ENCODE results near the gene RFX2. TPM values are rescaled to one million over a fixed set of nuclear protein-coding genes. Genes with fewer than 3 reads are reported as not detected.

RFX2 gene
- total and polyA plus RNA-seq, 10 of the 15 experiments (the other 5 are each of a cell fraction or from before 2014, with no cell fraction given), result 3.2 to 9.8 (median 4.7) TPM

DNA sequence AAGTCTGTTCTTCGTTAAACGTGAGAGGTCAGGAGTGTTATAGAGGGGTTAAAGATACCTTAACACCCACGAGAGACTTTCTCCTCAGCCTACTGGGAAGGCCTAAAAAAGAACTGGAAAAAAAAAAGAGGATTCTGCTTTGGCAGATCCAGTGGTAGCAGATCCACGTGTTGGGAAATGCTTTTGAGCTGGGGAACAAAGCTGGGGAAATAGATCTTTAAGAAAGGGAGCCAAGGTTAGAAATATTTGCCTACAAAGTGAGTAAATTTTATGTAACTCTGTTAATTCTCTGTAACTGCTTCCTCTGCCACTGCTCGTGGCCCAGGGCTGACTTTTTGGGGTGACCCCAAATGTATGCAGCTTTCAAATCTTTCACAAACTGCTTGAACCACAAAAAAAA, 11.7 kb downstream of the RFX2 start:
- no peaks in the 10 kb centered on the region for H3K4me1 ChIP-seq (ENCODE audit: control insufficient read depth, insufficient read depth, low read length)

More for the DNA sequence above, 11.7 kb downstream of the RFX2 start:
- Histone ChIP-seq H4K20me1 (ENCODE audit: control insufficient read depth, insufficient read depth) (no peaks in the 10 kb centered on the region), H3K27ac (ENCODE audit: control insufficient read depth, insufficient read depth) (no peak overlapping the region), H2AFZ (ENCODE audit: control insufficient read depth, low read depth, low read length) (no peak overlapping the region), H3K9me3 (replicated peaks; ENCODE audit: control insufficient read depth, insufficient read depth, low read length) (peaks cover 5% of the 10 kb centered on the region; the same call in 2 of the 3 replicates), H3K36me3 (ENCODE audit: control insufficient read depth in 2 of 2, insufficient read depth in 2 of 2, low read length in 1 of 2) (no peaks in the 10 kb centered on the region), H3K9ac (ENCODE audit: control insufficient read depth, insufficient read depth, low read length) (no peak overlapping the region), H3K27me3 (replicated peaks in 1 of 2; ENCODE audit: control insufficient read depth in 2 of 2, insufficient read depth in 2 of 2, low read length in 1 of 2) (no peaks in the 10 kb centered on the region), H3K79me2 (ENCODE audit: control insufficient read depth, insufficient read depth, low read length) (no peaks in the 10 kb centered on the region), H3K4me3 (no peak overlapping the region), H3K4me2 (ENCODE audit: control insufficient read depth, insufficient read depth) (no peak overlapping the region)
- ChIA-PET CTCF (interaction anchor here (0.6 to 2.2 kb wide), 4 partner anchors 11 to 50 kb away, joined by 4 to 6 read pairs (median 6); no protein-coding TSS in a partner anchor), POLR2A (interaction anchor here (1.4 kb wide), 1 partner anchor 13 kb away, joined by 6 read pairs; no protein-coding TSS in a partner anchor), SMC1A (ENCODE audit: uncharacterized antibody, unreplicated experiment) (interaction anchor here (0.8 to 2.2 kb wide), 5 partner anchors 10 to 30 kb away, joined by 4 to 7 read pairs (median 5); no protein-coding TSS in a partner anchor), RAD21 (ENCODE audit: unreplicated experiment) (interaction anchor here (0.6 to 1.0 kb wide), 3 partner anchors 18 to 709 kb away, joined by 3 to 5 read pairs (median 3); no protein-coding TSS in a partner anchor)
- 75% methylated on average over 5 of the region's 5 CpGs for WGBS (ENCODE audit: insufficient coverage, insufficient replicate concordance, low lambda C conversion rate, missing lambda C conversion rate)
- FAIRE-seq (no peak), ATAC-seq (no peak), DNase-seq (ENCODE audit: low read depth, low spot score) (no peak)
- BruUV-seq (replicated peaks), result no TSS peak
- TF ChIP-seq E2F8 (IDR thresholded peaks at IDR 0.05; ENCODE audit: low read depth, partially characterized antibody) (no peak), FOXK2 (IDR thresholded peaks at IDR 0.05) (no peak), CBFB (IDR thresholded peaks at IDR 0.05; ENCODE audit: low read depth) (no peak), POLR2AphosphoS5 (IDR thresholded peaks at IDR 0.05; ENCODE audit: low read length) (no peak), ZNF207 (IDR thresholded peaks at IDR 0.05; ENCODE audit: borderline replicate concordance) (no peak), BACH1 (IDR thresholded peaks at IDR 0.05; ENCODE audit: borderline replicate concordance) (no peak), RUNX3 (IDR thresholded peaks at IDR 0.05; ENCODE audit: low read length) (no peak), IKZF1 (conservative IDR thresholded peaks at IDR 0.05) (no peak), ZBED1 (IDR thresholded peaks at IDR 0.05; ENCODE audit: borderline replicate concordance) (no peak), JUNB (IDR thresholded peaks at IDR 0.05) (no peak)
- TF ChIP-seq, protein P1, sequence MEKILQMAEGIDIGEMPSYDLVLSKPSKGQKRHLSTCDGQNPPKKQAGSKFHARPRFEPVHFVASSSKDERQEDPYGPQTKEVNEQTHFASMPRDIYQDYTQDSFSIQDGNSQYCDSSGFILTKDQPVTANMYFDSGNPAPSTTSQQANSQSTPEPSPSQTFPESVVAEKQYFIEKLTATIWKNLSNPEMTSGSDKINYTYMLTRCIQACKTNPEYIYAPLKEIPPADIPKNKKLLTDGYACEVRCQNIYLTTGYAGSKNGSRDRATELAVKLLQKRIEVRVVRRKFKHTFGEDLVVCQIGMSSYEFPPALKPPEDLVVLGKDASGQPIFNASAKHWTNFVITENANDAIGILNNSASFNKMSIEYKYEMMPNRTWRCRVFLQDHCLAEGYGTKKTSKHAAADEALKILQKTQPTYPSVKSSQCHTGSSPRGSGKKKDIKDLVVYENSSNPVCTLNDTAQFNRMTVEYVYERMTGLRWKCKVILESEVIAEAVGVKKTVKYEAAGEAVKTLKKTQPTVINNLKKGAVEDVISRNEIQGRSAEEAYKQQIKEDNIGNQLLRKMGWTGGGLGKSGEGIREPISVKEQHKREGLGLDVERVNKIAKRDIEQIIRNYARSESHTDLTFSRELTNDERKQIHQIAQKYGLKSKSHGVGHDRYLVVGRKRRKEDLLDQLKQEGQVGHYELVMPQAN (conservative IDR thresholded peaks at IDR 0.05), result no peak
- TF ChIP-seq, protein P2, sequence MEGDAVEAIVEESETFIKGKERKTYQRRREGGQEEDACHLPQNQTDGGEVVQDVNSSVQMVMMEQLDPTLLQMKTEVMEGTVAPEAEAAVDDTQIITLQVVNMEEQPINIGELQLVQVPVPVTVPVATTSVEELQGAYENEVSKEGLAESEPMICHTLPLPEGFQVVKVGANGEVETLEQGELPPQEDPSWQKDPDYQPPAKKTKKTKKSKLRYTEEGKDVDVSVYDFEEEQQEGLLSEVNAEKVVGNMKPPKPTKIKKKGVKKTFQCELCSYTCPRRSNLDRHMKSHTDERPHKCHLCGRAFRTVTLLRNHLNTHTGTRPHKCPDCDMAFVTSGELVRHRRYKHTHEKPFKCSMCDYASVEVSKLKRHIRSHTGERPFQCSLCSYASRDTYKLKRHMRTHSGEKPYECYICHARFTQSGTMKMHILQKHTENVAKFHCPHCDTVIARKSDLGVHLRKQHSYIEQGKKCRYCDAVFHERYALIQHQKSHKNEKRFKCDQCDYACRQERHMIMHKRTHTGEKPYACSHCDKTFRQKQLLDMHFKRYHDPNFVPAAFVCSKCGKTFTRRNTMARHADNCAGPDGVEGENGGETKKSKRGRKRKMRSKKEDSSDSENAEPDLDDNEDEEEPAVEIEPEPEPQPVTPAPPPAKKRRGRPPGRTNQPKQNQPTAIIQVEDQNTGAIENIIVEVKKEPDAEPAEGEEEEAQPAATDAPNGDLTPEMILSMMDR (IDR thresholded peaks at IDR 0.05 in 2 of 3, conservative IDR thresholded peaks at IDR 0.05 in 1 of 3; ENCODE audit: control insufficient read depth in 2 of 3, extremely low read depth in 1 of 3, insufficient read depth in 1 of 3, low read depth in 3 of 3, low read length in 3 of 3), result no peak
- intact Hi-C loops (cut with micrococcal nuclease; ENCODE audit: unreplicated experiment) (no loop called here), in situ Hi-C loops (cut with MboI) (no loop called here)
